Choroid plexus epithelial cell (primary cell): ENCODE results near the gene GET4.
"Not testable (repeated sequence)": the region's sequence is repeated elsewhere in the genome, so short reads cannot be mapped to it uniquely, and the experiment has no call there.

Source experiments
- DNase-seq: peaks from one replicate; pipeline ENCODE4 v3.0.0-alpha.2; 2010; ENCODE audit warnings: low read depth
- H3K4me3 ChIP-seq: 2 replicates; pipeline ENCODE4 v1.5.1; 2011; ENCODE audit warnings: low read depth, mild to moderate bottlenecking, control low read depth, low read length, moderate library complexity
- CTCF ChIP-seq: conservative IDR thresholded peaks from 2 replicates; pipeline ENCODE4 v1.5.1; 2011; ENCODE audit warnings: low read depth, mild to moderate bottlenecking, control low read depth, inconsistent platforms, low read length, moderate library complexity

Gene GET4

DNA sequence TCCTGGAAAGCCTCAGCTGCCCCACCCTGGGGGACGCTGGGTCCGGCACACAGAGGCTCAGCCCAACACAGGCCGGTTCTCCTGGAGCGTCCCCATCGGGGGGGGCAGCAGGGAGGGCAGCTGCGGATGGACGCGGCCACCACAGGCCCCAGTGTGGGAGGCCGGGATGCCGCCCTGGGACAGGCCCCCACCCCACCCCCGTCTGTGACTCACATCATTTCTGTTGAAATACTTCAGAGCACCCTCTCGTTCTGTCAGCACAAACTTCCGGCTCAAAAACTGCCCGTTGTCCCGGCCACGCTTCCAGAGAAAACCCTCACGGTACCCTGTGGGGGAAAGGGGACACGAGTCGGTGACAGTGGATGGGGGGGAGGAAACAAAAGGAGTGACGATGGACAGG lies 28.5 kb downstream of the GET4 start:
- peak; percentile 26 for DNase-seq
- H3K4me3 ChIP-seq: no peak overlapping the region
- no peak for TF ChIP-seq CTCF

DNA sequence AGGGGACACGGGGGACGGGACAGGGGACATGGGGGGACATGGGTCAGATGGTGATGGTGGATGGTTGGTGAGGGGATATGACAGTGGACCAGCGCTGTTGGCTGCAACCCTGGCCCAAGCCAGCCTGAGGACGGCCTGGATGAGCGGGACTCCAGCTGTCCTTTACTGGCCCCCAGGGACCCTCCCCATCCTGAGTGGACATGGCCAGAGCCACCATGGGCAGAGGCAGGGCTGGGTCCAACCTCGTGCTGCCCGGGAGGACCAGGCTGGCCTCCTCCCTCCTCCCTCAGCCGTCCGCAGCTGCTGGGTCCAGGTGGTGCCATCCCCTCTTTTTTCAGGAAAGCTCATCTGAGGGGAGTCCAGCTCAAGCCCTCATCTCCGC lies 30.4 kb downstream of the GET4 start:
- TF ChIP-seq CTCF: no peak
- DNase-seq: no peak
- no peak overlapping the region for H3K4me3 ChIP-seq

DNA sequence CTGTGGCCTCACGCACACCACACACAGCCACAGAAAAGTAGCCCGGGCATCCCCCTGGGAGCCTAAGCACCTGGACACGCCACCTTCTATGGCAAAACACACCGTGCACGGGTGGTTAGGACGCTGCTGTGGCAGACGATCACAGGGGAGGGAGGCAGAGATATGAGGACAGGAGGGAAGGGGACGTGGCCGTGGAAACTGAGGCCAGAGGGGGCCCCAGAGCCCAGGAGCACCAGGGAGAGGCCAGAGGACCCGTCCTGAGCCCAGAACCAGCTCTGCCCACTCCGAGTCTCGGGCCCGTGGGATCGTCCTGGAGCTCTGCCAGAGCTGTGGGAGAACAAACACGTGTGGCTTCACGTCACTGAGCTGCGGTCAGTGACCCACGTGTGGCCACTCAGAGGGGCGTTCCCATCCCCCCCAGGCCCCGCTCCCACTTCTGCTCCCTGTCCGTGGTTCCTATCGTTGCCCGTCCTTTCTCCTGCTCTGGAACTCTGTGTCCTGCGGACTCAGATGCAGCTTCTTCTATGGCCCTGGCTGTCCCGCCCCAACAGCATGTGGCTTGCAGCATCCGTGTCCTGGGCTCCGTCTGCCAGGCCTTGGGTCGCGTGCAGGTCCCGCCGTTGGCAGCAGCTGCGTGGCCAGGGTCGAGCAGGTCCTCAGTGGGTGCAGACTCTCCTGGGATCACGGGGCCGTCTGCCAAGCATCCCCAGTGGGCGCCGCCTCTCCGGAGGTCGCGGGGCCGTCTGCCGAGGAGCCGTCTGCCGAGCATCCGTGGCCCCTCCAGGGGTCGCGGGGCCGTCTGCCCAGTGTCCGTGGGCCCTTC lies 31.0 kb downstream of the GET4 start:
- no peak for DNase-seq
- no peak overlapping the region for H3K4me3 ChIP-seq
- no peak for TF ChIP-seq CTCF

DNA sequence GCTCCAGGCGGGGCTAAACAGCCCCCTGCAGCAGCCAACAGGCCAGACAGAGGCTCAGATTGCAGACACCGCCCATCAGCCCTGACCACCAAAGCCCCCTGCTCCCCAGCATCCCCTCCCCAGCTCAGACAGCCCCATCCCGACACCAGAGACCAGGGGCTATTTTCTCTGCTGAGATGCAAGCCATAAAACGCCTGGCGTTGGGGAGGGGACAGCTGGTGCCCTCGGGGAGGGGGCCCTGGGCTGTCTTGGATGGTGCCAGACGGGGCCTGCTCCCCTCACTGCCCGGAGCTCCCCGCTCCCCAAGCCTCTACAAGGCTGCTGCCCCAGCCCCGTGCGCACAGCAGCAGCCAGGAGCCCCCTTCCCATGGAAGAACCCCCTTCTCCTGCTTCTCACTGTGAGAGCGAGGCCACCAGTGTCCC lies 31.8 kb downstream of the GET4 start:
- H3K4me3 ChIP-seq: no peak overlapping the region
- DNase-seq: no peak
- no peak for TF ChIP-seq CTCF

DNA sequence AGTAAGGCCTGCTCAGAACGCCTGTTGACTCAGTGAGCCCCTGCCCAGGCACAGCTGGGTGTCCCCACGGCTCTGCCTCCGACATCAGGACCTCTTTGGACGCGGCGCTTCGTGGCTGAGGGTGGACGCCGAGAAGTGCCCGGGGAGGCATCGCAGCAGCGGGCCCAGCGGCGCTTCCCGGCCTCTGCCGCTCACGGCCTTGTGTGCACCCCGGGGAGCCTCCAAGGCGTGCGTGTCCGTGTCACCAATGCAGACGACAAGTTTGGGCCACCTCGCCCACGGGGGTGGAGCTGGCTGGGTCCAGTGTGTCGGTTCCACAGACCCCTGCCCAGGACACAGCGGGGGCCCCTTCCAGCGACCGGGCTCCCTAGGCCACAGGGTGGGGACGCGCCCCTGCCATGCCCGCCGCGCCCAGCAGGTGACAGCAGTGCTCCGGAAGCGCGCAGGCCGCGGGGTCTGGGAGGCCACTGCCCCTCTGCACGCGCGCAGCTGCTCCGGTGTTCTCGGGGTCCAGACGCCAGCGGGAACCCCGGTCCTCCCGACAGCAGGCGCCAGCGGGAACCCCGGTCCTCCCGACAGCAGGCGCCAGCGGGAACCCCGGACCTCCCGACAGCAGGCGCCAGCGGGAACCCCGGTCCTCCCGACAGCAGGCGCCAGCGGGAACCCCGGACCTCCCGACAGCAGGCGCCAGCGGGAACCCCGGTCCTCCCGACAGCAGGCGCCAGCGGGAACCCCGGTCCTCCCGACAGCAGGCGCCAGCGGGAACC lies 32.4 kb downstream of the GET4 start:
- peak; percentile 22 for DNase-seq
- H3K4me3 ChIP-seq: not testable (repeated sequence)

More for the DNA sequence above, 32.4 kb downstream of the GET4 start:
- TF ChIP-seq CTCF: peak; percentile 61
